NOMO-1 treated with DMSO at 0.1 percent for 48 hours (cell line): ENCODE results near the gene NTSR2.
A peak's percentile ranks its signal among the peaks of the same experiment; 100 is the strongest.

Experiments
- DNase-seq: peaks from one replicate; lab custom pipeline; 2025; ENCODE audit not compliant: unreplicated experiment; lab: John Stamatoyannopoulos, UW

Gene NTSR2

GRCh38 chr2:11699686-11700670 lies 30.0 kb upstream of the NTSR2 start:
- DNase-seq: no peak

- DNase-seq: no peak
Measured at GRCh38 chr2:11698009-11698922, 28.3 kb upstream of the NTSR2 start.

DNA sequence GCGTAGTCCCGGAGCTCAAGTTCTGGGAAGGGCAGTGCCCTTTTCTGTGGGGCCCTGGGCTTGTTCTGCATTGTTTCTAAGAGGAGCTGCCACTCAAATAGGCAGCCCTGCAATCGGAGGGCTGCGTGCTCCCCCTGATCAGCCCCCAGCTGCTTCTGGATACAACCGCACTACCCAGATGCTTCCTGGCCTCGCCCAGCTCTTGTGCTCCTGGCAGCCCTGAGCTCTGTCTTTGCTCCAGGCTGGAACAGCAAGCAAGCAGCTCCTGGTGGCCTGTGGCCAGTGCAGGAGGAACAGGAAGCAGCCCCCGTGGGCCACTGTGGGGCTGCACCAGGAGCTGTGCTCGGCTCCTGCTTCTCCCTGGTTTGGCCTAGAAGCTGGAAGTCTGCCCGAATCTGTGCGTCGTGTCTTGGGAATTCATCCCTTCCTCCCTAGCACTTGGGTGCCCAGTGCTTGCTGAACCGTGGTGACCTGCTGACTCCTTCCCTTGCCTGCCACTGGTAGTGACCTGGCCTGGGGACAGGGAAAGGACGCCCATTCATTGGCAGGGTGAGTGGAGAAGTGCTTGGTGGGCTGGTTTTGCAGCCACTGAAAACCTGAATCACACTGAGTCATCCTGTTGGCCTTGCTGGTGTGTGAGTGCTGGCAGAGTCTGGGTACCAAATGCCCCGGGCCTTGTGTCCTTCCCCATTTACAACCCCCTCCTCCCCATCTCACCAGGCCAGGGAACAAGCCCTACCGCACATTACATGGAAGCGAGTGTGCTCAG lies 27.3 kb upstream of the NTSR2 start:
- DNase-seq: no peak

GRCh38 chr2:11696736-11697102 lies 26.7 kb upstream of the NTSR2 start:
- no peak for DNase-seq

GRCh38 chr2:11695576-11695975 lies 25.6 kb upstream of the NTSR2 start:
- peak; percentile 28 for DNase-seq

DNA sequence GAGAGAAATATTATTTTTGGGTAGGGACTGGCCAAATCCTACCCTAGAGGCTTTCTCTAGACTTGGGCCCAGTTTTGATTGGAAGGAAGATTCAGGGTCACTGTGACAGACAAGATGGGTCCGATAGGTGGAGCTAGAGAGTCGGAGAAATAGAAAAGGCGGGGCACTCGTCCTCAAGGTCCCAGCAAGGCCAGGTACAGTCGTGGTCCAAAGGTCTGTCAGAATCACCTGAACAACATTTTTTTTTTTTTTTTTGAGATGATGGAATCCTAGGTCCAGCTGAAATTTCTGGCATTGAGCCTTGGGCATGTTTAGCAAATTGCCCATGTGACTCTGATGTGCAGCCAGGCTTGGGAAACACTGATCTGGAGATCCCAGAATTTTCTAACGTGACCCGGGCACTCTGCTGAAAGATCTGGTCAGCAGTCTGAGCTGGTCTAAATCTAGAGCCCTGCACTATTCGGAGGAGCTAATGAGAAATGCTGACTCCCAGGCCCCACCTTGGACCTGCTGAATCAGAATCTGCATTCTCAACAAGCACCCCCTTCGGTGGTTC lies 23.0 kb upstream of the NTSR2 start:
- peak; percentile 56 for DNase-seq

DNA sequence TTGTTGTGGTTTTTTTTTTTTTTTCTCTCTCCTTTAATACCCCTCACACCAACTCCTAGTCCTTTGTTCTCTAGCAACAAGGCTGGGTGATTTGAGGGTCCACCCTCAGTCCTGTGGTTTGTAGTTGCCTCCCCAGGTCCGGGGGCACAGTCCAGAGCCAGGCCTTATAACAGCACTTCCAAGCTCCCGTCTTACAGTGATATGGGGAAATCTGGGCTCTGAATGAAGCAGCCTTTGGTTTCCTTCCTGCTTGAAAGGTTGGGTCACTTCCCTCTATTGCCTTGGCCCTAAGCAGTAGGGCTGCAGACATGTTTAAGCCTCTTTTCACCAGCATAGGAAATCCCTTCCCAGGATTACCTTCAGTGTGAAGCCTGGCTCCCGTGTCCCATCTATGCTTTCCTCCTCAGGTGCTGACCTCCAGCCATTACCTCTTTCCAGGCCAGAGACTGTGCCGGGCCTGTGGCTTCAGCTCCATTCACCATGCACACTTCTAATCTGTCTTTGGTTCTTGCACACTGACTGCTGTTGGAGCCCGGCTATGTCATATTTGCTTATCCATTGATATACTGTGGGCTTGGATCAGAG lies 21.2 kb upstream of the NTSR2 start:
- DNase-seq: peak; percentile 72

DNA sequence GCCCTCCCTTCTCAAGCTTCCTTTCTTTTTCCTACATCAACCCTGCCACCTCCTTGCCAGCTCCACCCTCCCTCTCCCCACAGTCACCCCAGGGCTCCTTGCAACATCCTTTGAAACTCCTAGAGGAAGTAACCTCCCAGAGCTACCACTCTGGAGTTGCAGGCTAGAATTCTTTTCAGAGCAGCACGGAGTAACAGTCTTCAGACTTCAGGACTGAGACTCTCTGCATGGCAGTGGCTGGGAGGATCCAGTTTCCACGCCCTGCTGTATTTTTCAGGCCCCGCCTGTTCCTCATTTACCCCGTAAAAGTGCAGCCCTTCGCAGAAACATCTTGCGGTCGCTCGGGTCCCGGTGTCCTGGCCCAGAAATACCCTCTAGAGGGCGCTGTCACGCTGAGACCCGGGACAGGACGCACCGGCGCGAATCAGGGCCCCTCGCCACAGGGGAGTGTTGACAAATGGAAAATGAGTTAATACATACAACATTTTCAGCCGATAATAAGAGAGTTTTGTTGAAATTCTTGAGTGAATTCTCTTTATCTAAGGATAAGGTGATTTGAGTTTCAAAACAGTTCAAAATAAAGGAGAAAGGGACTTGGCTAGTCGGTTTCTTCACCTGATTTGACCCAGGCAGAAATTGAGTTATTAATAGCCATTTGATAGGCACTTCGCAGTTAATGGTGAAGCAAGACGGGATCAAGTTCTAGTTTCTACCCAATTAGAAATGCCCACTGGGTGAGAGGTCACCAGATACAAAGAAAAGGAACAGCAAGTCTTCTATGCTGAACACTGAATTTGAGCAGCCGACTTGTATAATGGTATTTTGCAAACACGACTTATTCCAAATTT lies 18.5 kb upstream of the NTSR2 start:
- DNase-seq: peak; percentile 95

DNA sequence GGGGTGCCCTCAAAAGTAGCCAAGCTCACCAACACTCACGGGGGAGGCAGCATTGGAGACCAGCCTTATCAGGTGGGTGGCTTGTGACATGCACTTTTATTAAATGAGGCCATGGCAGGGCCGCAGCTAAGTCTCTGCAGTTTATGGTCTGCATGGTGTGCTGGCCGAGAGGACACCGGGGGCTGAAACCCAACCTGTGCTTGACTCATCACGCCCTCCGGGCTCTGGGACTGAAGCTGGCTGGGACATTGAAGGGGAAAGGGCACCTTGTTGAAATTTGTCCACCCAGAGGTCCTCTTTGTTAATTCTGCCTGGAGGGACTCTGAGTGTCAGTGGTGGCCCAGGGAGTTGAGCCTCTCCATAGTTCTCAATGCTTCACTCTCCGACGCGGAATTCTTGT lies 17.7 kb upstream of the NTSR2 start:
- no peak for DNase-seq

DNA sequence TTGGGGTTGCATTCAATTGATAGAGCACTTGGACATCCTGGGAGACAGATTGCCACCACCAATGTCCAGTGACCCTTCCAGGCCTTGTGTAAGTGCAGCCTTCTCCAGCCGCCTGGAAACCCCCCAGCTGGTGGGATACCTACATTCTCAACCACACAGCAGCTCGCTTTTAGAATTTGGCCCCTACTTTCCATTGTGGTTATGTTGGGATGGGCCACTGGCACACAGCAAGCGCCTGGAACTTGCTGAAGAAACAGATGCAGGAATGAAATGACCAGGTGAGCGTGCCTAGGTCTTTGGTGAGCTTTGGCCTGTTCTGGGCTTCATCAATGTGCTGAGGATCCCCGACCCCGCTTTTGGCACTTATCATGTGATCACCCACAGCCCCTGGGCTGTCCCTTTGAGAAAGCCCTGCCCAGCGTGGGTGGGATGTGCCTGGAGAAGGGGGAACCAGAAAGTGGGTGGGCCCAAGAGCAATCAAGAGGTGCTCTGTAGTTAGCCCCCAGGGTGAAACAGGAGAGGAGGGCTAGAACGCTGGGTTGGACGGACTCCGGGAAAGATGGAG lies 16.0 kb upstream of the NTSR2 start:
- DNase-seq: no peak

DNA sequence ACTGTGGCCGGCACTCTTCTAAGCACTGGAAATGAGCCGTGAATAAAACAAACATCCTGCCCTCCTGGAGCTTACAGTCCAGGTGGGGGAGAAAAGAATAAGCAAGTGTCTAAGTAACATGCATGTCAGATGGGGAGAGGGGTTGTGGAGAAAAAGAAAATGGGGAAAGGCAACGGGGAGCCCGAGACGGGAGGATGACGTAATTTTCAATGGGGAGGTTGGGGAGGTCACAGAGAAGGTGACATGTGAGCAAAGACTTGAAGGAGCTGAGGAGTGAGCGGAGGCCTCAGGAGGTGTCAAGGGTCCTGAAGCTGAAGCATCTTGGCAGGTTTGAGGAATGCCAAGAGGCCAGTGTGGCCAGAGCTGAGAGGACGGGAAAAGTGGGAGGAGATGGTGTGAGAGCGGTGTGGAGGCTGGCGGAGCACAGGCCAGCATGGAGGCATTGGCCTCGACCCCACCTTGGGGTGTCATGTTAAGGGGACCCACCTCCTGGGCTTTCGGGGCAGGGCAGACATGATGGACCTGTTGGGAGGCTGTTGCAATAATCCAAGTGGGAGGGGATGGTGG lies 15.0 kb upstream of the NTSR2 start:
- no peak for DNase-seq

DNA sequence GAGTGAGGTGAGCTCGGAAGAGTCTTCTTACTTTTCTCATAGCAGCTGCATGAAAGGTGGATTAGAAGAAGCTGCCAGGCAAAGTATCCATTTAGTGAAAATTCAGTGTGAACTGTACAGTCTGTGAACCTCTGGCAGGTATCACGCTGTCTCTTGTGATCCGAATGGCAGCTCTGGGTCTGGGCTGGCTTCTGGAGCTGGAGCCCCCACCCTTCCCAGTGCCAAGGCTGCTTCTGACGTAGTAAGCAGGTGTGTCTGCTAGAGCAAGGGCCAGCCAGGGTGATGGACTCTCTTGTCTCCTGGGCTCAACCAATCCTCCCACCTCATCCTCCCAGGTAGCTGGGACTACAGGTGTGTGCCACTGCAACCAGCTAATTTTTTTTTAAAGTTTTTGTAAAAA lies 14.0 kb upstream of the NTSR2 start:
- no peak for DNase-seq

GRCh38 chr2:11683476-11683875 lies 13.5 kb upstream of the NTSR2 start:
- DNase-seq: no peak

DNA sequence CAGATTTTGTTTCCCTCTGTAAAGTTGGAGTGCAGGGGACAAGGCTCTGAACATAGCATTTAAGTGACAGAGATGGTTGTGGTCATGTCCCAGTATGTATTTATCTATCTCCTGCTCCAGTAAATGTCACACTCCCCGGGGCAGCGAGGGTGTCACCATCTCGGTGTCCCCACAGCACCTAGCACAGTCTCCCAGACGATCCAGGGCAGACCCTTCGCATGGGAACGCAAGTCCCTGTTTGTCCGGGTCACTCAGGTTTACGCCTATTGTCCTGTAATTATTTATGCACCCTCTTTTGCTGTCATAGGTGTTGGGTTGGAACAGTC lies 12.6 kb upstream of the NTSR2 start:
- no peak for DNase-seq

DNA sequence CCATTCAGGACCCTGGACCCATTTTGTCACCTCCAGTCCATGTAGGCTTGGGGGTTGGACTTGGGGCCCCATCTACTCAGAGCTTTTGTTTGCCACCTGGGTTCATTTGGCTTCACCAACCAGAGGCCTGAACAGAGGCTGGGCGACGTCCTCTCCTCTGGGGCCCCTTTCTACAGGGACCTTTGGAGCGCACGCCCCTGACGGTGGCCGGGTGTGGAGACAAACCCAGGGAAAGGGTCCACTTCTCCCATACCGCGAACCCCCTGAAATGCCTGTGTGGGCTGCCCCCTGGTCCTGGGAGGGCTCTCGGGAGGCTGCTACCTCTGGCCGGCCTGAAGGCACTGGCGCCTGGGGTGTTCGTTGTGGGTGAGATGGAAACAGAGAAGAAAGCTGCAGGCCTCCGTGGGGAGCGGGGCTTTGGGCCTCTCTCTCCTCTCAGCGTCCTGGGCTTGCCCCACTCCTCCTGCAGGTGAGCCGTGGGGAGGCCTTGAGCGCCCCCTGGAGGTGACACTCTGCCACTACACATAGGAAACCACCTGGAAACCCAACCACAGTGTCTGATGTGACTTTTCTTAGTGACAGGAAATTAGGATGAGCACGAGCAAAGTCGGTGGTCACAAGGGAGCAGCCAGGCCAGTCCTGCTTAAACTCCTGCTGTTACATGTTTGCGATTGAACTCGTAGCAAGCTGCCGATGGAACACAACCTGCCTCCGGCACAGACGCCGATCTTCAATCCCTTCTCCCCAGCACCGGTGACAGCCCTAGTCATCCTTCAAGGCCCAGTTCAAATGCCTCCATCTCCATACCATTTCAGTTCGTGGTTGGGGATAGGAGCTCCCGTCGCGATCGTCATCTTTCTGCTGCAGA lies 12.0 kb upstream of the NTSR2 start:
- DNase-seq: peak; percentile 13

DNA sequence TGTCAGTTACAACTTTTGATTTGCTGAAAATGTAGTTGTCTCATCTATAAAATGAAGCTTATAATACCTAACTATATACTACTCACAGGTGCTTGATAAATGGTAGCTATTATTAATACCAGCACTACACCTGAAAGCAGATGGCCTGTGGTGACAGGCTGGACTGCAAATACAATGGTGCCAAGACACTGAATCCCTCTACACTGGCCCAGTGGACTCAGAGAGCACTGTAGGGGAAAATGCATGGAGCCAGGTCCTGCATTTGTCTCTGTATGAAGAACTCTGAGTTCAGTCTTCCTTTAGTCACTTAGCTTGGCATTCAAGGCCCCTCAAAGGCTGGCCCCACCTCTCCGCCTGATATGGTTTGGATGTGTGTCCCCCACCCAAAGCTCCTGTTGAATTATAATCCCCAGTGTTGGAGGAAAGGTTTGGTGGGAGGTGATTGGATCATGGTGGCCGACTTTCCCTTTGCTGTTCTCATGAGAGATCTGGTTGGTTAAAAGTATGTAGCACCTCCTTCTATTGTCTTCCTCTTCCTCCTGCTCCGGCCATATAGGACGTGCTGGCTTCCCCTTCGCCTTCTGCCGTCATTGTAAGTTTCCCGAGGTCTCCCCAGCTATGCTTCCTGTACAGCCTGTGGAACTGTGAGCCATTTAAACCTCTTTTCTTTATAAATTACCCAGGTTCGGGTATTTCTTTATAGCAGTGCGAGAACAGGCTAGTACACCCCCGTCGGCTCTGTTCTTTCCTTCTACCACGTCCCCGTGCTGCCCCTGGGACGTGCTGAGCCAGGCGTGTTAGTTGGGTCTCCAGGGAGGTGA lies 11.1 kb upstream of the NTSR2 start:
- no peak for DNase-seq

- DNase-seq: no peak
Measured at GRCh38 chr2:11680182-11680900, 10.3 kb upstream of the NTSR2 start.
